Endothelial cell (in vitro differentiated cells): ENCODE data around the gene CCDC152. TPM values are rescaled to one million over a fixed set of nuclear protein-coding genes. Genes with fewer than 3 reads are reported as not detected.

Experiments
- DNase-seq: peaks from one replicate; pipeline ENCODE4 v3.0.0; 2021; ENCODE audit warnings: low spot score
- H3K27ac Mint-ChIP-seq: one replicate; pipeline ENCODE4 v1.8.0; 2021; ENCODE audit warnings: mixed read lengths, inconsistent platforms; ENCODE audit not compliant: unreplicated experiment
- H3K27me3 Mint-ChIP-seq: one replicate; pipeline ENCODE4 v1.8.0; 2021; ENCODE audit warnings: mild to moderate bottlenecking, moderate library complexity, mixed read lengths, inconsistent platforms; ENCODE audit not compliant: unreplicated experiment
- H3K36me3 Mint-ChIP-seq: one replicate; pipeline ENCODE4 v1.8.0; 2021; ENCODE audit warnings: mild to moderate bottlenecking, low read depth, mixed read lengths, inconsistent platforms; ENCODE audit not compliant: unreplicated experiment
- H3K4me1 Mint-ChIP-seq: one replicate; pipeline ENCODE4 v1.8.0; 2021; ENCODE audit warnings: mild to moderate bottlenecking, mixed read lengths, inconsistent platforms; ENCODE audit not compliant: unreplicated experiment
- H3K4me3 Mint-ChIP-seq: one replicate; pipeline ENCODE4 v1.8.0; 2021; ENCODE audit warnings: mild to moderate bottlenecking, mixed read lengths, inconsistent platforms; ENCODE audit not compliant: unreplicated experiment
- H3K9me3 Mint-ChIP-seq: one replicate; pipeline ENCODE4 v1.8.0; 2021; ENCODE audit warnings: mixed read lengths, inconsistent platforms; ENCODE audit not compliant: unreplicated experiment
- total RNA-seq: library from RNA; stranded (reverse); fragmentation: NEBNext Ultra II Directional; extraction: Animal tissue kit (Norgen Biotek cat#: 25700); gene quantifications from one replicate; pipeline ENCODE4 v1.2.1, GENCODE V29; 2021; ENCODE audit not compliant: unreplicated experiment
- TF ChIP-seq, protein P1 (sequence below): fragments of 200-600 bp; sonication (generic); IDR thresholded peaks from one replicate; pipeline ENCODE4 v1.5.0; 2021; ENCODE audit warnings: antibody characterized with exemption; ENCODE audit not compliant: unreplicated experiment

Gene CCDC152
- total RNA-seq, 1 donor from 2014 or later, result 2.8 TPM

DNA sequence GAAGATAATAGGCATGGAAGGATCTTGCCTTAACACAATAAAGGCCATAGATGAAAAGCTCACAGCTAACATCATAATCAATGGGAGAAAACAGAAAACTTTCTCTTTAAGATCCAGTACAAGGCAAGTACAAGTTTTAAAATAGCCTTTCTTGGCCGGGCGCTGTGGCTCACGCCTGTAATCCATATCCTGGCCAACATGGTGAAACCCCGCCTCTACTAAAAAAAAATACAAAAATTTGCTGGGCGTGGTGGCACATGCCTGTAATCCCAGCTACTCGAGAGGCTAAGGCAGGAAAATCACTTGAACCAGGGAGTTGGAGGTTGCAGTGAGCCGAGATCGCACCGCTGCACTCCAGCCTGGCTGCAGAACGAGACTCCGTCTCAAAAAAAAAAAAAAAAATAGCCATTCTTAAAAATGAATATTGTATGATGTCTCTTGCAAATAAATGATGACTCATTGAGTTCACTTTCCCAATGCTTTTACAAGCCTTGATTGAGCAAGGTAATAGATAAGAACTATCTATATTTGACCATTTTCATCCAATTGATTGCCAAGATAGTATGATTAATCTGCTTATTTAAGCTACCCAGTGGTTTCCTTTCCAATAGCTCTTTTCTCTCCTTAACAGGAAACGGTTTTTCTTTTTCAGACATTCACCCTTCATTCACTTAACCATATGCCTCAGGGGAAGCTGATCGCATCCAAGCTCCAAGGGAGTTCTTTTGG lies 15.8 kb downstream of the CCDC152 start:
- H3K9me3 Mint-ChIP-seq, result no peaks in the 10 kb centered on the region
- peaks cover 4% of the 10 kb centered on the region for H3K4me1 Mint-ChIP-seq
- H3K27me3 Mint-ChIP-seq, result no peaks in the 10 kb centered on the region
- TF ChIP-seq, protein P1, sequence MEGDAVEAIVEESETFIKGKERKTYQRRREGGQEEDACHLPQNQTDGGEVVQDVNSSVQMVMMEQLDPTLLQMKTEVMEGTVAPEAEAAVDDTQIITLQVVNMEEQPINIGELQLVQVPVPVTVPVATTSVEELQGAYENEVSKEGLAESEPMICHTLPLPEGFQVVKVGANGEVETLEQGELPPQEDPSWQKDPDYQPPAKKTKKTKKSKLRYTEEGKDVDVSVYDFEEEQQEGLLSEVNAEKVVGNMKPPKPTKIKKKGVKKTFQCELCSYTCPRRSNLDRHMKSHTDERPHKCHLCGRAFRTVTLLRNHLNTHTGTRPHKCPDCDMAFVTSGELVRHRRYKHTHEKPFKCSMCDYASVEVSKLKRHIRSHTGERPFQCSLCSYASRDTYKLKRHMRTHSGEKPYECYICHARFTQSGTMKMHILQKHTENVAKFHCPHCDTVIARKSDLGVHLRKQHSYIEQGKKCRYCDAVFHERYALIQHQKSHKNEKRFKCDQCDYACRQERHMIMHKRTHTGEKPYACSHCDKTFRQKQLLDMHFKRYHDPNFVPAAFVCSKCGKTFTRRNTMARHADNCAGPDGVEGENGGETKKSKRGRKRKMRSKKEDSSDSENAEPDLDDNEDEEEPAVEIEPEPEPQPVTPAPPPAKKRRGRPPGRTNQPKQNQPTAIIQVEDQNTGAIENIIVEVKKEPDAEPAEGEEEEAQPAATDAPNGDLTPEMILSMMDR, result no peak
- H3K36me3 Mint-ChIP-seq, result peaks cover 2% of the 10 kb centered on the region
- H3K27ac Mint-ChIP-seq, result no peak overlapping the region
- no peak overlapping the region for H3K4me3 Mint-ChIP-seq
- DNase-seq, result no peak

DNA sequence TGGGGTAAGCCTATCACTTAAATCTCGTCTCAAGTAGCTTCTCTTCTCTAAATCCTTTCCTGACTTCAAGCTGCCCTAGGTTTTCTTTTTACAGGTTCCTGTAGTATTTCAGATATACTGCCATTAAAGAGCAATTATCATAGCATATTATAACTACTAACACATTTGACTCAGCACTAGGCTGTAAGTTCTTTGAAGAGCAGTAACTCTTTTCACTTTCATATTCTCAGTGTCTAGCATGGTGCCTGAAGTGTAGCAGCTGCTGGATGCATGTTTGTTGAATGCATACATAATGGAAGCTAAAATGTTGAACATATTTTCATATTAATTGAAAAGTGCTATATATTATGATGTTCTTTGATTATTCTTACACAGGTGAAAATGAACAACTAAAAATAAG lies 22.5 kb downstream of the CCDC152 start:
- Mint-ChIP-seq H3K27me3 (no peaks in the 10 kb centered on the region), H3K9me3 (no peaks in the 10 kb centered on the region)

DNA sequence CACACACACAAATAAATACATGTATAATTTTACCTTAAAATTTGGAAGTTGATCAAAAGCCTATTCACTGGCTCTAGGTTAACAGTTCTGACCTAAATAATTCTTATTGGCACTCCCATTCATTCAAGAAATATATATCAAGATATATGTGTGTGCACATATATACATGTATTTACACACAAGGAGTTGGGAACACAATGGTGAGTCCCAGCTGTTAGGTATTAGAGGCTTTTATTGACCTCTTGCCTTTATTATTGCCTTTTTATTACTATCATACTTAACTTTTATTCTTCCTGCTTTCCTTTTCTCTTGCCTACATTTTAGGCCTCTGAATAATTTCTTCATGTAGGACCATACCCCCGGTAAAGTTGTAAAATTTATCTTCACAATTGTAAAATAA lies 25.0 kb downstream of the CCDC152 start:
- Mint-ChIP-seq H3K4me1 (peaks cover 15% of the 10 kb centered on the region), H3K27me3 (no peaks in the 10 kb centered on the region), H3K4me3 (no peak overlapping the region), H3K36me3 (peaks cover 7% of the 10 kb centered on the region), H3K27ac (no peak overlapping the region), H3K9me3 (no peaks in the 10 kb centered on the region)
- TF ChIP-seq, protein P1, result no peak
- no peak for DNase-seq

More for the DNA sequence above, 22.5 kb downstream of the CCDC152 start:
- Mint-ChIP-seq H3K4me1 (peaks cover 15% of the 10 kb centered on the region), H3K4me3 (no peak overlapping the region), H3K27ac (no peak overlapping the region), H3K36me3 (no peaks in the 10 kb centered on the region)
- TF ChIP-seq, protein P1, result no peak
- no peak for DNase-seq

DNA sequence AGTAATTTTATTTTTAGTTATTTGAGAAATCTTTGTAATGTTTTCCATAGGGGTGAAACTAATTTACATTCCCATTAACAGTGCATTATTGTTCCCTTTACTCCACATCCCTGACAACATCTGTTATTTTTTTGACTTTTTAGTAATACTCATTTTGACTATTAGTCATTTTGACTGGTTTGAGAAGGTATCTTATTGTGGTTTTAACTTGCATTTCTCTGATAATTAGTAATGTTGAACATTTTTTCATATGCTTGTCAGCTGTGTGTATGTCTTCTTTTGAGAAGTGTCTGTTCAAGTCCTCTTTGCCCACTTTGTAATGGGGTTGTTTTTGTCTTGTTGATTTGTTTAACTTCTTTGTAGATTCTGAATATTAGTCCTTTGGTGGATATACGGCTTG lies 27.5 kb downstream of the CCDC152 start:
- H3K4me3 Mint-ChIP-seq, result no peak overlapping the region
- peaks cover 11% of the 10 kb centered on the region for H3K36me3 Mint-ChIP-seq
- TF ChIP-seq, protein P1, result no peak
- peaks cover 2% of the 10 kb centered on the region for H3K4me1 Mint-ChIP-seq
- DNase-seq, result no peak
- no peaks in the 10 kb centered on the region for H3K27me3 Mint-ChIP-seq
- H3K27ac Mint-ChIP-seq, result no peak overlapping the region
- H3K9me3 Mint-ChIP-seq, result no peaks in the 10 kb centered on the region

DNA sequence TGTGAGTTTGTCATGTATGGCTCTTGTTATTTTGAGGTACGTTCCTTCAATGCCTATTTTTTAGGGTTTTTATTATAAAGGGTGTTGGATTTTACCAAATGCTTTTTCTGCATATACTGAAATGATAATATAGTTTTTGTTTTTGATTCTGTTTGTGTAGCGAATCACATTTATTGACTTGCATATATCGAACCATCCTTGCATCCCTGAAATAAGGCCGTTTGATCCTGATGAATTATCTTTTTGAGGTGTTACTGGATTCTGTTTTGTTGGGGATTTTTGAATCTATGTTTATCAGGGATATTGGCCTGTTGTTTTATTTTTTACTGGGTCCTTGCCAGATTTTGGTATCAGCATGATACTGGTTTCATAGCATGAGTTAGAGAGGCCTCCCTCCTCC lies 29.1 kb downstream of the CCDC152 start:
- Mint-ChIP-seq H3K4me3 (no peak overlapping the region), H3K4me1 (peaks cover 2% of the 10 kb centered on the region), H3K9me3 (no peaks in the 10 kb centered on the region), H3K36me3 (peaks cover 13% of the 10 kb centered on the region), H3K27ac (no peak overlapping the region), H3K27me3 (no peaks in the 10 kb centered on the region)
- no peak for DNase-seq
- TF ChIP-seq, protein P1, result no peak
